Keratinocyte (primary cell): ENCODE results near the gene KRT14.

Source experiments
- EZH2 ChIP-seq: IDR thresholded peaks from one replicate; pipeline ENCODE4 v1.6.1; 2012; ENCODE audit warnings: inconsistent platforms, mild to moderate bottlenecking, low read length, moderate library complexity
- TF ChIP-seq, protein P1 (sequence below), 3 experiments: IDR thresholded peaks in 1 of 3; conservative IDR thresholded peaks in 1 of 3; optimal IDR thresholded peaks in 1 of 3; 2 replicates in 2 of 3; 3 replicates in 1 of 3; pipeline versions ENCODE3 to v1.5.1; 2011; ENCODE audit warnings: low read length in 3 of 3, mild to moderate bottlenecking in 3 of 3, moderate library complexity in 2 of 3, control low read depth in 1 of 3, inconsistent platforms in 1 of 3; ENCODE audit not compliant: insufficient read depth in 2 of 3; ENCODE audit errors: extremely low read depth in 1 of 3

- TF ChIP-seq, protein P1, sequence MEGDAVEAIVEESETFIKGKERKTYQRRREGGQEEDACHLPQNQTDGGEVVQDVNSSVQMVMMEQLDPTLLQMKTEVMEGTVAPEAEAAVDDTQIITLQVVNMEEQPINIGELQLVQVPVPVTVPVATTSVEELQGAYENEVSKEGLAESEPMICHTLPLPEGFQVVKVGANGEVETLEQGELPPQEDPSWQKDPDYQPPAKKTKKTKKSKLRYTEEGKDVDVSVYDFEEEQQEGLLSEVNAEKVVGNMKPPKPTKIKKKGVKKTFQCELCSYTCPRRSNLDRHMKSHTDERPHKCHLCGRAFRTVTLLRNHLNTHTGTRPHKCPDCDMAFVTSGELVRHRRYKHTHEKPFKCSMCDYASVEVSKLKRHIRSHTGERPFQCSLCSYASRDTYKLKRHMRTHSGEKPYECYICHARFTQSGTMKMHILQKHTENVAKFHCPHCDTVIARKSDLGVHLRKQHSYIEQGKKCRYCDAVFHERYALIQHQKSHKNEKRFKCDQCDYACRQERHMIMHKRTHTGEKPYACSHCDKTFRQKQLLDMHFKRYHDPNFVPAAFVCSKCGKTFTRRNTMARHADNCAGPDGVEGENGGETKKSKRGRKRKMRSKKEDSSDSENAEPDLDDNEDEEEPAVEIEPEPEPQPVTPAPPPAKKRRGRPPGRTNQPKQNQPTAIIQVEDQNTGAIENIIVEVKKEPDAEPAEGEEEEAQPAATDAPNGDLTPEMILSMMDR (optimal IDR thresholded peaks at IDR 0.05 in 1 of 3, IDR thresholded peaks at IDR 0.05 in 1 of 3, conservative IDR thresholded peaks at IDR 0.05 in 1 of 3; ENCODE audit: extremely low read depth in 1 of 3, insufficient read depth in 2 of 3, low read length in 3 of 3), result no peak
- no peak for TF ChIP-seq EZH2
Observed at GRCh38 chr17:41545829-41546410, 40.8 kb downstream of the KRT14 start.
